Naive B cell (primary cell): ENCODE data around the gene ZBP1. TPM values are rescaled to one million over a fixed set of nuclear protein-coding genes. Genes with fewer than 3 reads are reported as not detected.

Experiments used
- ATAC-seq, 2 donors: fragments of 150-1000 bp; cut with Tn5 transposase; 2 replicates each; pipeline ENCODE4 v1.10.0; 2021; ENCODE audit warnings: low read depth in 2 of 2, mild to moderate bottlenecking in 2 of 2, moderate library complexity in 2 of 2
- DNase-seq: peaks from one replicate; pipeline ENCODE4 v3.0.0; 2022
- H3K27ac Mint-ChIP-seq, 6 donors: one replicate each; pipeline ENCODE4 v1.8.0; 2020 to 2022; ENCODE audit warnings: mild to moderate bottlenecking in 6 of 6, mixed read lengths in 6 of 6, moderate library complexity in 5 of 6, inconsistent platforms in 2 of 6
- H3K27me3 Mint-ChIP-seq, 3 donors: one replicate each; pipeline ENCODE4 v1.8.0; 2021 to 2022; ENCODE audit warnings: mixed read lengths in 3 of 3, mild to moderate bottlenecking in 1 of 3
- H3K36me3 Mint-ChIP-seq, 2 donors: one replicate each; pipeline ENCODE4 v1.8.0; 2020 to 2022; ENCODE audit warnings: mixed read lengths in 2 of 2, inconsistent platforms in 1 of 2, mild to moderate bottlenecking in 1 of 2
- H3K4me1 Mint-ChIP-seq, 3 donors: one replicate each; pipeline ENCODE4 v1.8.0; 2020 to 2022; ENCODE audit warnings: mixed read lengths in 3 of 3, inconsistent platforms in 1 of 3, mild to moderate bottlenecking in 1 of 3, moderate library complexity in 1 of 3
- H3K4me3 Mint-ChIP-seq, 8 donors: one replicate each; pipeline ENCODE4 v1.8.0; 2020 to 2022; ENCODE audit warnings: mild to moderate bottlenecking in 8 of 8, mixed read lengths in 8 of 8, moderate library complexity in 8 of 8, inconsistent platforms in 2 of 8
- H3K9me3 Mint-ChIP-seq, 7 donors: one replicate each; pipeline ENCODE4 v1.8.0; 2020 to 2022; ENCODE audit warnings: mixed read lengths in 7 of 7, mild to moderate bottlenecking in 5 of 7, inconsistent platforms in 2 of 7, moderate library complexity in 1 of 7
- polyA plus RNA-seq, 6 donors: library from polyadenylated mRNA; unstranded; fragments of 300-500 nt; fragmentation: Illumina TruSeq; gene quantifications; one replicate each; pipeline ENCODE4 v1.2.3, GENCODE V29; 2021; ENCODE audit warnings: low read depth in 6 of 6

Gene ZBP1
- polyA plus RNA-seq, 6 donors from 2014 or later = 7.6 to 24.1 (median 15.5) TPM

GRCh38 chr20:57558614-57559288 is 61.5 kb downstream of the ZBP1 start:
- Mint-ChIP-seq H3K27me3 (peaks cover 23 to 62% (median 58%) of the 10 kb centered on the region in 3 donors), H3K9me3 (no peaks in the 10 kb centered on the region), H3K36me3 (no peaks in the 10 kb centered on the region), H3K27ac (peak overlapping the region in 1 of 6 donors; percentile 38), H3K4me3 (no peak overlapping the region), H3K4me1 (no peaks in the 10 kb centered on the region)
- ATAC-seq (no peak), DNase-seq (no peak)

GRCh38 chr20:57557926-57558613 is 62.2 kb downstream of the ZBP1 start:
- peaks cover 23 to 62% (median 59%) of the 10 kb centered on the region in 3 donors for H3K27me3 Mint-ChIP-seq
- DNase-seq (no peak), ATAC-seq (no peak)
- H3K36me3 Mint-ChIP-seq = no peaks in the 10 kb centered on the region
- H3K27ac Mint-ChIP-seq = peak overlapping the region in 1 of 6 donors; percentile 38
- no peaks in the 10 kb centered on the region for H3K4me1 Mint-ChIP-seq
- H3K4me3 Mint-ChIP-seq = no peak overlapping the region
- no peaks in the 10 kb centered on the region for H3K9me3 Mint-ChIP-seq

GRCh38 chr20:57556980-57557274 is 63.3 kb downstream of the ZBP1 start:
- Mint-ChIP-seq H3K4me3 (no peak overlapping the region), H3K4me1 (no peaks in the 10 kb centered on the region), H3K27me3 (peaks cover 20 to 61% (median 56%) of the 10 kb centered on the region in 3 donors), H3K27ac (no peak overlapping the region), H3K36me3 (no peaks in the 10 kb centered on the region), H3K9me3 (no peaks in the 10 kb centered on the region)
- ATAC-seq (no peak), DNase-seq (no peak)

GRCh38 chr20:57555457-57556184 is 64.6 kb downstream of the ZBP1 start:
- peaks cover 19 to 53% (median 52%) of the 10 kb centered on the region in 3 donors for H3K27me3 Mint-ChIP-seq
- H3K4me1 Mint-ChIP-seq = no peaks in the 10 kb centered on the region
- no peaks in the 10 kb centered on the region for H3K36me3 Mint-ChIP-seq
- no peak overlapping the region for H3K4me3 Mint-ChIP-seq
- no peaks in the 10 kb centered on the region for H3K9me3 Mint-ChIP-seq
- H3K27ac Mint-ChIP-seq = no peak overlapping the region
- ATAC-seq (no peak), DNase-seq (no peak)

Other genes starting within 250 kb of the ZBP1 start
- gene RBM38, start 229.0 kb downstream of the ZBP1 start, polyA plus RNA-seq = 100 to 1,000 TPM in 5 of 6 donors, 10 to 100 TPM in 1; 80.1 to 189 (median 157) TPM
- gene CTCFL, start 95.3 kb downstream of the ZBP1 start, polyA plus RNA-seq = not detected
- gene PCK1, start 59.3 kb downstream of the ZBP1 start, polyA plus RNA-seq = not detected
- 10 to 100 TPM in 5 of 6 donors, 1 to 10 TPM in 1; 7.6 to 18.7 (median 12.5) TPM for gene PMEPA1, start 89.6 kb upstream of the ZBP1 start, polyA plus RNA-seq